Measurements from ENCODE around the gene ZNF516. TPM values are rescaled to one million over a fixed set of nuclear protein-coding genes. Genes with fewer than 3 reads are reported as not detected.
"Not testable (repeated sequence)": the region's sequence is repeated elsewhere in the genome, so short reads cannot be mapped to it uniquely, and the experiment has no call there.

Gene ZNF516
- total RNA-seq, 1 donor from 2014 or later, result 1.6 TPM

DNA sequence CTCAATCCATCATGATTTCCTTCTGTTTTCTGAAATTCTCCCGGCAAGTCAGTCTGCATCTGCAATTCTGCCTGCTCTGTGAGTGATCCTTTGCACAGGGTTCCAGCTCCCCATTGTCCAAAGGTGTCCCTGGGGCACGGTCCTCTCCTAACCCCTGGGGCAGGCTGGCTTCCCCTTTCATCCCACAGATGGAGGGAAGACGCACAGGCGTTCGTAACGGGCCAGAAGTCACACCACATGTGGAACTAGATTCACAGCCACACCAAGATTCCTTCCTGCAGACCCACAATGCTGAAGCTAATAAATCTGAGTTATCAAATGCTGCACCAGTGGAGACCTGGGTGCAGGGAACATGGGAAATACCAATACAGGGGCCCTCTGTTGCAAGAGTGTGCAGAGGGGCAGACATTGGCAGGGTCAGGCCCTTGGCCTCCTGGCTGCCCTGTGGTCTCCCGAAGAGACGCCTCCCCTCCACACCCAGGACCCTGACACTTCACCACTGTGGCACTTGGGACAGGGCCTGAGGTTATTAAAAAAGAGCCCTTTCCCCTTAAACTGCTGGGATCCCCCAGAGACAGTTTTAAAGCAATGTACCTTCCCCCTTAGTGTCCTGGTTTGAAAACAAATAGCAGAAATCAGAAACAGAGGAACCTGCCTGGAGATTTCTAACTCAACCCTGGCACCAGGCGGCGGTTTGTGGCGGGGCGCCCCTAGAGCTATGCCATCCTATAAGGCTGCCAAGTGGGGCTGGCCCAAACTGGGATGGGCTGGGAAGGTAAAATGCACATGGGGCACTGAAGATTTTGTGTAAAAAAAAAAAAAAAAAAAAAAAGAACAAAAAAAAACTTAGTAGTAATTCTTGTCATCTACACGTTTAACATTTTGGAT, 15.4 kb downstream of the ZNF516 start:
- no peak overlapping the region for H3K4me3 Mint-ChIP-seq
- no peak for DNase-seq
- intact Hi-C loops (cut with micrococcal nuclease), result no loop called here
- no peaks in the 10 kb centered on the region for H3K36me3 Mint-ChIP-seq (ENCODE audit: low read depth)
- H3K9me3 Mint-ChIP-seq, result no peaks in the 10 kb centered on the region
- H3K27ac Mint-ChIP-seq, result no peak overlapping the region
- H3K27me3 Mint-ChIP-seq, result peaks cover 26% of the 10 kb centered on the region
- H3K4me1 Mint-ChIP-seq, result peaks cover 5% of the 10 kb centered on the region

DNA sequence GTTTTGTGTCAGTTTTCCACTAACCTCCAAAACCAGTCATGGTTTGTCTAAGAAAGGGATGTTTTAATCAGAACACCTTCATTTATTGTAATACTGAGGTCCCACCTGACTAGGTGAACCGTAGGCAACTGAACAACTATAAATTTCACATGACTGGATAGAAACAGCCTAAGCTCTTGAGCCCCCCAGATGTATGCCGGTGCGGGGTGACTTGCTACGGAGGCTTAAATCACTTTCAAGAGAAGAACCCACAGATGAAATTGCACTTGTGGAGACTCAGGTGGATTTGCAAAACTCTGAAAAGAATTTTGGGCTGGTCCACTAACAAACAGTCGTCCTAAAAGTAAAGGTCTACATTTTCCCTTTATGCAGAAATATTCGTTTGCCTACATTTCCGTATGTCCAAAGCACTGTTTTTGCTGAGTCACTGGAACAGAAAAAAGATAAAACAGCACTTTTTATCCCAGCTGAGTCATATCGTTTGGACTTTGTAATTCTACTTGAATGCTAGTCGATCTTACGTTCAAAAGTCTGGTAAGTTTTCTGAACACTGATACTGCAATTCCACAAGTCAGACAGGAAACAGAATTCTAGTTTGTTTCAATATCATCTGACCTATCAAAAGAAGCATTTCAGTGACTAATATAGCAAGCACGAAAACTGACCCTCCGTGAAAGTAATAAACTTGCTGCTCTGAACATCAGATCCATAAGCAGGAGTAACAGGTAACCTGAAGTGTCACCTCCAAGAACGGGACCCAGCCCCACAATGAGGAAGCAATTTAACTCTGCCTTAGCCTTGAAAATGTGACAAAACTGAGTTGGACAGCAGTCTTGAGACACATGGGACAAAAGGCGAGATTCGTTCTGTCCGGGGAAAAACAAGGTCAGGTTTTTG, 18.1 kb downstream of the ZNF516 start:
- no peak overlapping the region for H3K27ac Mint-ChIP-seq
- H3K27me3 Mint-ChIP-seq, result peaks cover 28% of the 10 kb centered on the region
- H3K36me3 Mint-ChIP-seq (ENCODE audit: low read depth), result no peaks in the 10 kb centered on the region
- no peaks in the 10 kb centered on the region for H3K9me3 Mint-ChIP-seq
- no peak overlapping the region for H3K4me3 Mint-ChIP-seq
- H3K4me1 Mint-ChIP-seq, result peaks cover 9% of the 10 kb centered on the region
- DNase-seq, result no peak
- intact Hi-C loops (cut with micrococcal nuclease), result no loop called here

DNA sequence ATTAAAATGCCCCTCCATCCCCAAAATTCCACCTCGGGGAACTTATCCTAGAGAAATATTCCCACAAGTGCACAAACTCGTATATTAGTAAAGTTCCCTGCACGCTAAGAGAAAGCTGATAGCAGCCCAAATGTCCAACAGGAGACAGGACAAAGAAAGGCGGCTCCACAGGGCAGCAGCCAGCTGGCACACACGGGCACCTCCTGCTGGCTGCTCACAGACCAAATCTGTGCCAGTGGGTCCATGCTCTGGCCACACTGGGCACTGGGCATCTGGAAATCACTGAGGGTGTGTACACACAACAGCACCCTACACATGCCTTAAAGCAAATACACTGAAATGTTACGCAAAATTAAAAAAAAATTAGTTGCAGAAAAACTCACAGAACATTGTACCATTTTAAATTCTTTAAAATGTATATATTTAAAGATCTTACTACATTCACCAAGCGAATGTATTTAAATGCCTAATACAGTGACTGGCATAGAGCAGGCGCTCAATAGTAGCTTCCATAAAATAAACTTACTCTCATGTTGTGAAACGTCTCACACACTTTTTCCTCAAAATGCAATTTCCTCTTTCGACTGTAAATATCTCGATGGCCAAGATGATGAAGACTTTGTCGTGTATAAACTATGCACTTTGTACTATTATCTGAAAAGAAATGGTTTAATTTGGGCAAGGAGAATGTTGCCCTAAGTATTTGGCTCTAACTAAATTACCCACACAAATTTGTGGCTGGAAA, 19.4 kb downstream of the ZNF516 start:
- DNase-seq, result no peak
- intact Hi-C loops (cut with micrococcal nuclease), result no loop called here
- H3K27me3 Mint-ChIP-seq, result peaks cover 28% of the 10 kb centered on the region
- H3K9me3 Mint-ChIP-seq, result no peaks in the 10 kb centered on the region
- peaks cover 9% of the 10 kb centered on the region for H3K4me1 Mint-ChIP-seq
- no peaks in the 10 kb centered on the region for H3K36me3 Mint-ChIP-seq (ENCODE audit: low read depth)
- no peak overlapping the region for H3K4me3 Mint-ChIP-seq
- no peak overlapping the region for H3K27ac Mint-ChIP-seq

- H3K36me3 Mint-ChIP-seq (ENCODE audit: low read depth), result no peaks in the 10 kb centered on the region
- peaks cover 9% of the 10 kb centered on the region for H3K4me1 Mint-ChIP-seq
- no peaks in the 10 kb centered on the region for H3K9me3 Mint-ChIP-seq
- no peak overlapping the region for H3K27ac Mint-ChIP-seq
- H3K27me3 Mint-ChIP-seq, result peaks cover 28% of the 10 kb centered on the region
- H3K4me3 Mint-ChIP-seq, result no peak overlapping the region
- no peak for DNase-seq
- intact Hi-C loops (cut with micrococcal nuclease), result no loop called here
These were observed 20.2 kb downstream of the ZNF516 start for GRCh38 chr18:76474824-76475223.

DNA sequence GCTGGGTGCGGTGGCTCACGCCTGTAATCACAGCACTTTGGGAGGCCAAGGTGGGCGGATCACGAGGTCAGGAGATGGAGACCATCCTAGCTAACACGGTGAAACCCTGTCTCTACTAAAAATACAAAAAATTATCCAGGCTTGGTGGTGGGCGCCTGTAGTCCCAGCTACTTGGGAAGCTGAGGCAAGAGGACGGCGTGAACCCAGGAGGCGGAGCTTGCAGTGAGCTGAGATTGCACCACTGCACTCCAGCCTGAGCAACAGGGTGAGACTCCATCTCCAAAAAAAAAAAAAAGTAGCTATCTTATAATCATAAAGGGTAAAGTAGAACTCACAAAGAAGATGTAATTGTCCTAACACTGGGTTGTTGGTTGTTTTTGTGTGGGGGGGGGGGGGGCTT, 21.5 kb downstream of the ZNF516 start:
- H3K4me3 Mint-ChIP-seq; H3K9me3 Mint-ChIP-seq; intact Hi-C loops (cut with micrococcal nuclease); H3K4me1 Mint-ChIP-seq; H3K36me3 Mint-ChIP-seq (ENCODE audit: low read depth); DNase-seq; H3K27ac Mint-ChIP-seq: not testable (repeated sequence)
- H3K27me3 Mint-ChIP-seq, result peaks cover 26% of the 10 kb centered on the region

DNA sequence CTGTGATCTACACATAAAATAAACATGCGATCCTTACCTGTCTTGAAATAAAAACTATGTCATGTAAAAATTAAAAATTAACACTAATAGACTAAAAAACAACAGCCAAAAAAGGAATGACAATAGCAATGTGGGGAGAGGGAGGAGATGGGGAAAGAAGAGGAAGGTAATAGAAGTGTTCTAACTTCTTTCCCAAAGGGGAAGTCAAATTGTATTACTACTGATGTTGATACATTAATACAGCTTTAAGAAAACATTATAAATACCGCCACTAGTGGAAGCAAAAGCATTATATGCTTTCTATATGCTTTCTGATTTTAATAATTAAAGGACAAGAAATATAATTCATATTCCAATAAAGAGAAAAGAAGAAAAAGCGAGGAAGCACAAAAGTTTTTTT, 22.2 kb downstream of the ZNF516 start:
- Mint-ChIP-seq H3K36me3 (ENCODE audit: low read depth) (no peaks in the 10 kb centered on the region), H3K27me3 (peaks cover 24% of the 10 kb centered on the region), H3K4me1 (peaks cover 12% of the 10 kb centered on the region), H3K27ac (no peak overlapping the region), H3K9me3 (no peaks in the 10 kb centered on the region), H3K4me3 (no peak overlapping the region)
- DNase-seq, result no peak
- intact Hi-C loops (cut with micrococcal nuclease), result no loop called here

GRCh38 chr18:76471593-76471992, 23.4 kb downstream of the ZNF516 start:
- no peak for DNase-seq
- peaks cover 18% of the 10 kb centered on the region for H3K27me3 Mint-ChIP-seq
- no peaks in the 10 kb centered on the region for H3K9me3 Mint-ChIP-seq
- peaks cover 12% of the 10 kb centered on the region for H3K4me1 Mint-ChIP-seq
- H3K27ac Mint-ChIP-seq, result no peak overlapping the region
- H3K36me3 Mint-ChIP-seq (ENCODE audit: low read depth), result no peaks in the 10 kb centered on the region
- H3K4me3 Mint-ChIP-seq, result no peak overlapping the region
- intact Hi-C loops (cut with micrococcal nuclease), result no loop called here

DNA sequence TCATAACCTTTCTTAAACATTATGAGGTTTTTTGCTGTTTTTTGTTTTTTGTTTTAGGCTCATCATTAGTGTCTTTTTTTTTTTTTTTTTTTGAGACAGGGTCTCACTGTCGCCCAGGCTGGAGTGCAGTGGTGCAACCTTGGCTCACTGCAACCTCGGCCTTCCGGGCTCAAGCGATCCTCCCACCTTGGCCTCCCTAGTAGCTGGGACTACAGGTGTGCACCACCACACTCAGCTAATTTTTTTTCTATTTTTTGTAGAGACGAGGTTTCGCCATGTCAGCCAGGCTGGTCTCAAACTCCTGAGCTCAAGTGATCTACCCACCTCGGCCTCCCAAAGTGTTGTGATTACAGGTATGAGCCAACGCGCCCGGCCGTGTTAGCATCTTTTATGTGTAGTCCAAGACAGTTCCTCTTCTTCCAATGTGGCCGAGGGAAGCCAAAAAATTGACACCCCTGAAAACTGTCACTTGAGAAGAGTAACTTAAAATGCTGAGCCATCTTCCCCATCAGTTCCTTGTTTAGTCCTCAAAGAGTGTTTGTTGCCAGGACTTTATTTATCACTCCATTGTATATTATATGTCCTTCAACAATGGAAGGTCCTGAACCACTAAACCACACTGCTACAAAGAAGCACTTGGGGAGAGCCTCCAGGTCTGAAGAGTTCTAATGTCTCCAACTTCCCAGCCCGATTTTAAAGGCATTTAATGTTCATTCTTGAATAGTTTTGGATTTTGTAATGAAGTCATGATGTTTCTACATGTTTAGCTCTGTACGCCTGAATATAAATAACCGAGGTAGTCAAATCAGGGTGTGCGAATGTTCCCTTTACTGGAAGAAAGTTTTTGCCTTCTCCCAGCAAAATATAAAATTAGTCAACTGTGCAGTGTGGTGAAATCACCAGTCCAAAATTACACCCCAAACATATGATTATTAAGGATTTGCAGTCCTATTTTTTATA, 26.4 kb downstream of the ZNF516 start:
- Mint-ChIP-seq H3K27me3 (peaks cover 2% of the 10 kb centered on the region), H3K4me1 (peaks cover 8% of the 10 kb centered on the region), H3K36me3 (ENCODE audit: low read depth) (no peaks in the 10 kb centered on the region), H3K9me3 (no peaks in the 10 kb centered on the region), H3K27ac (no peak overlapping the region), H3K4me3 (no peak overlapping the region)
- DNase-seq, result no peak
- intact Hi-C loops (cut with micrococcal nuclease), result no loop called here

DNA sequence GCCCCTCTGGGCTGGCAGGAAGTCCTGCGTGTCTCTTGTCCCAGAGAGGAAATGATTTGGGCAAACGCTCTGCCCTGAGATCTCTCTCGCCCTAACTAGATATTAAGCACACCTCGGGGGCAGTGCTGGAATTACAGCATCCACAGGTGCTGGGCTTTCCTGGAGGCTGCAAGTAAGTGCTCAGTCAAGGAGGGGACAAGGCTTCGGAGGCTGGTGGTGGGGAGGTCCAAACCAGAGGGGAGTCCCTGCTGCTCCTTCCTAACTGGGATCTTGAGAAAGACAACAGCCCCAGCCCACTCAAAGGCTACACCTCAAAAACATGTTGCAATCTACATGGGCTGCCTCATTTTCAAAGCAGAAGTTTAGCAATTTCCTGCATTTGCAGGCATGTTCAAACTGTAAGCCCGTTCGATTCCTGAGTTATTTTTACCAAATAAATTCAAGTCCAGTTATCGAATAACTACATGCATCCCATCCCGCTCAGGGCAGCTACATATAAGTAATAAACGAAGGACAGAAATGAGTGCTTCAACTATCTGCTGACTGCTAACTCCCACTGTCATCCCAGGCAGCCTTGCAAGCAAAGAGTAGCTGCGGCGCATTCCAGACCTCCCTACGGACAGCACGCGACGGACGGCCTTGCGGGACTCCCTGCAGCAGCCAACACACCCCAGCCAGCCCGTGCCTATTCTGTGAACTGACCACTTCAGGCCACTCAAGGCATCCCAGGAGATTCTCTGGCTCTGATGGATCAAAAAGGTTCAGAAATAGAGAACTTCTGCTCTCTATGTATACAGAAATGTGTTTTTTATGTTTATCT, 27.5 kb downstream of the ZNF516 start:
- Mint-ChIP-seq H3K4me3 (peak overlapping the region; percentile 51), H3K27ac (no peak overlapping the region), H3K36me3 (ENCODE audit: low read depth) (no peaks in the 10 kb centered on the region), H3K27me3 (peaks cover 2% of the 10 kb centered on the region), H3K9me3 (no peaks in the 10 kb centered on the region), H3K4me1 (peaks cover 8% of the 10 kb centered on the region)
- no peak for DNase-seq
- intact Hi-C loops (cut with micrococcal nuclease), result no loop called here

DNA sequence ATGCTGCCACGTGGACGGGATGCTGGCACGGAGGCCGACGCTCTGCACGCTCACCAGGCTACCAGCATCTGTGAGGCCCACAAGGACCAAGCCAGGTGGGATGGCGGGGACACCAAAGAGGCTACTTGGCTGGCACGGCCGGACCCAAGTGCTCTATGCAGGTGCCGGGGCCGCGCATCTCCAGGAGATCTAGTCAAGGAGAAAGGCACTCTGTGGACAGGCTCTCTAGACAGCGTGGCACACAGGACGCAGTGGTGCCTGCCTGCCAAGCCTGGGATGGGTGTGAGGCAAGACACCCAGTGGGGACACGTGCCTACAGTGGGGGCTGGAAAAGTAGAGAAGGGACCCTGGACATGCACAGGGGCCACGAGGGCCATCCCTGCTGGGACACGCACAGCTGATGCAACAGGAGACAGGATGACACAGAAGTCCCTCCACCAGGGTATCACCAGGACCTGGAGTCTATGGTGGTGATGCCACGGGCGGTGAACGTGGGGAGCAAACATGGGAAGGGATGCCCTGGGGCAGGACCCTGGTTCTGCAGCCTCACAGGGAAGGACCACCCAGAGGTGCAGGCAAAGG, 28.5 kb downstream of the ZNF516 start:
- H3K27ac Mint-ChIP-seq, result no peak overlapping the region
- intact Hi-C loops (cut with micrococcal nuclease), result no loop called here
- no peaks in the 10 kb centered on the region for H3K9me3 Mint-ChIP-seq
- no peaks in the 10 kb centered on the region for H3K36me3 Mint-ChIP-seq (ENCODE audit: low read depth)
- H3K4me3 Mint-ChIP-seq, result no peak overlapping the region
- peaks cover 8% of the 10 kb centered on the region for H3K4me1 Mint-ChIP-seq
- peaks cover 2% of the 10 kb centered on the region for H3K27me3 Mint-ChIP-seq
- no peak for DNase-seq

GRCh38 chr18:76465630-76466409, 29.2 kb downstream of the ZNF516 start:
- Mint-ChIP-seq H3K27me3 (peaks cover 2% of the 10 kb centered on the region), H3K9me3 (no peaks in the 10 kb centered on the region), H3K36me3 (ENCODE audit: low read depth) (no peaks in the 10 kb centered on the region), H3K4me1 (peaks cover 8% of the 10 kb centered on the region), H3K4me3 (no peak overlapping the region), H3K27ac (no peak overlapping the region)
- DNase-seq, result no peak
- intact Hi-C loops (cut with micrococcal nuclease), result no loop called here

Measured in activated CD4-positive, alpha-beta T cell treated with anti-CD3 and anti-CD28 coated beads, Interleukin-2, amount 10 ng/mL, durations not matched to agents 24 days and 14 days (primary cell).